AG09319 (cell line): ENCODE results near the gene FAM170B.

Experiments
- DNase-seq: peaks from one replicate; pipeline ENCODE4 v3.0.0-alpha.2; 2010; ENCODE audit warnings: low read depth; ENCODE audit errors: extremely low read depth
- TF ChIP-seq, protein P1 (sequence below): IDR thresholded peaks from 2 replicates; pipeline ENCODE4 v1.5.1; 2011; ENCODE audit warnings: low read depth, mild to moderate bottlenecking, inconsistent platforms, low read length, moderate library complexity

Gene FAM170B

GRCh38 chr10:49114718-49115014 lies 19.2 kb downstream of the FAM170B start:
- DNase-seq: no peak
- TF ChIP-seq, protein P1, sequence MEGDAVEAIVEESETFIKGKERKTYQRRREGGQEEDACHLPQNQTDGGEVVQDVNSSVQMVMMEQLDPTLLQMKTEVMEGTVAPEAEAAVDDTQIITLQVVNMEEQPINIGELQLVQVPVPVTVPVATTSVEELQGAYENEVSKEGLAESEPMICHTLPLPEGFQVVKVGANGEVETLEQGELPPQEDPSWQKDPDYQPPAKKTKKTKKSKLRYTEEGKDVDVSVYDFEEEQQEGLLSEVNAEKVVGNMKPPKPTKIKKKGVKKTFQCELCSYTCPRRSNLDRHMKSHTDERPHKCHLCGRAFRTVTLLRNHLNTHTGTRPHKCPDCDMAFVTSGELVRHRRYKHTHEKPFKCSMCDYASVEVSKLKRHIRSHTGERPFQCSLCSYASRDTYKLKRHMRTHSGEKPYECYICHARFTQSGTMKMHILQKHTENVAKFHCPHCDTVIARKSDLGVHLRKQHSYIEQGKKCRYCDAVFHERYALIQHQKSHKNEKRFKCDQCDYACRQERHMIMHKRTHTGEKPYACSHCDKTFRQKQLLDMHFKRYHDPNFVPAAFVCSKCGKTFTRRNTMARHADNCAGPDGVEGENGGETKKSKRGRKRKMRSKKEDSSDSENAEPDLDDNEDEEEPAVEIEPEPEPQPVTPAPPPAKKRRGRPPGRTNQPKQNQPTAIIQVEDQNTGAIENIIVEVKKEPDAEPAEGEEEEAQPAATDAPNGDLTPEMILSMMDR: no peak; the same call in 1 of the 2 replicates

DNA sequence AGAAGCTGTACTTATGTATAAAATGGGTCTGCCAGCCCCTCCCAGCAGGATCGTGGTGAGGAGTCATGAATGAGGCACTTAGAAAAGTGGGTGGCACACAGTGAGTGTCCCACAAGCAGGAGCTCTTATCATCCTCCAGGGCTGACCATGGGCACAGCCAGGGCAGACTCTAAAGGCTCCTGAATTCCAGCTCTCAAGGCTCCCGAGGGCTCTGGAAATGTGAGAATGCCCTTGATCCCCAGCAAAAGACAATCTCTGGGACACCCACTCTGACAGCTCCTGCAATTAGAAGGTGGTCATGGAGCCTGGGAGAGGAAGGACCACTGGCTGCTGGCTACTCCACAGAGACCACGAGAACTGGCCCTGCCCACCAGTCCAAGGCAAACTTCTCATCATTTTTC lies 20.1 kb downstream of the FAM170B start:
- no peak for DNase-seq
- TF ChIP-seq, protein P1: no peak

- TF ChIP-seq, protein P1: no peak
- DNase-seq: no peak
These were observed 21.0 kb downstream of the FAM170B start for GRCh38 chr10:49112851-49113250.

DNA sequence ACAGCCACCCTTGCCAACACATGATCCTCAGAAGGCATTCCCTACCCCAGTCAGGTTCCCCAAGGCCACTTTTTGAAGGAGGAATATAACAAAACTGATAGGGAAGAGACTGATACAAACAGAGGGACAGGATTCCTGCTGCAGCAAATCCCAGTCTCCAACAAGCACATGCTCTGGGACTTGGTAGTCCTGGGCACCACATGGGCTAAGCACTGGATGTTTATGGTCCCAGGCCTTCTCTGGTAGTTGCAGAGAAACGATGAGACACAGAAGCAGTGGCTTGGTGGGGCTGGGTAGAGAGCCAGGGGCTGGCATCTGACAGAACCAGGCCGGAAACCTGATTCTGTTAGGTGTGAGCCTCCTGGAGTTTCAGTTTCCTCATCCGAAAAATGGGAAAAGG lies 21.7 kb downstream of the FAM170B start:
- TF ChIP-seq, protein P1: no peak
- DNase-seq: no peak

- DNase-seq: no peak
- TF ChIP-seq, protein P1: no peak
These were observed 22.5 kb downstream of the FAM170B start for GRCh38 chr10:49111320-49111698.

GRCh38 chr10:49110684-49111319 lies 23.0 kb downstream of the FAM170B start:
- TF ChIP-seq, protein P1: no peak

DNA sequence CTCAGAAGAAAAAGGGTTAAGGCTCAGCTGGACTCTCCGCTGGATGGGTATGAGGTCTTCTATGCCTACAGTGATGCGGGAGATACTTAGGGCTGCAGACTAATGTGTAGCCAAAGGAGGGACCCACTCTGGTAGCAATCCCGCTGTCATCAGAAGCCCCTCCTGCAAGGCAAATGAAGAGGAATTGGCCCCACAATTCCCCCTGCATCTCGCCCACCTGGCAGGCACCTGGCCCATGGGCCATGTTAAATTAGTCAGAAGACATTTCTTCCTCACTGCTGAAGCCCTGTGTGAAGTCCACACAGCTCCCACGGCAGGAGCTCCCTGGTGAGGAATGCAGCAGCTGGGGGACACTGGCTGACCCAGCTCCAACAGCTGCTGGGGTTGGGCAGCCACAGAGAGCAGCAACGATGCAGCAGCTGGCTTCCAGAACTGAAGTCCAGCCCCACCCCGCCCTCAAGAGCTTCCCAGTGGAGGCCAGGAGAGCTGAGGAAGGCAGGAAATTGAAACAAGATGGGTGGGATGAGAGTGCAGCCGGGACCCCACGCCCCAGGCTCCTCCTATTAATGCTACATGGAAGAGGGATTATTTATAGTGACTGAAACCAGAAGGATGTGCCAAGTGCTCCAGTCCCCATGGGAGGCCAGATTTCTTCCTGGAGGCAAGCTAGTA lies 24.0 kb downstream of the FAM170B start:
- peak; percentile 82 for DNase-seq
- TF ChIP-seq, protein P1: no peak

More at GRCh38 chr10:49110684-49111319, 23.0 kb downstream of the FAM170B start:
- DNase-seq: no peak
